ENCODE measurements around the gene S100Z. TPM values are rescaled to one million over a fixed set of nuclear protein-coding genes. Genes with fewer than 3 reads are reported as not detected.

The S100Z gene
- total and polyA plus RNA-seq, 2 of the 8 experiments (the other 6 are each of a cell fraction or from before 2014, with no cell fraction given) = 0.30 TPM; not detected in 1

DNA sequence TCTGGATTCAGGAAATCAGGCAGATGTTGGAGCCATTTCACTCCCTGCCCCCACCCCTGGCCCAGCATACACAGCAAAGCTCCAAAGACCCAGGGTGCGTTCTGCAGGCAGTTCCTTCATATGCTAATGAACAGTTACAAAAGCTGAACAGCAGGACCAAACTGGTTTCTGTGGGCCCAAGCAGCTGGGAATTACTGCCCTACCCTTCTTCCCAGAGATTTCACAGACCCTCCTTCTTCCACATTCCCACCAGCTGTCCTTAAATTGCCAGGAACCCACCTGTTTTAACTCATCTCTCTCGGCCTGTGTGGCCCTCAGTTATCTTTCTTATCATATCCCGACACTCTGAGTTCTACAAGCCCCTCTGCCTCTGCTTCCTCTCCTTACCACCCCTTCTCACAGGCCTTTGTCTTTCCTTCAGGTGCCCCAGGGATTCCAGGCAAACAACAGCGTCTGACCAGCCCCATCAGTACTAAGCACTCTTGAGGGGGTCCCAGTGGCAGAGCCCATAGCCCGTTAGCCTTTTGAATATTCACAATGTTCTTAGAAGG is 41.6 kb upstream of the S100Z start (continued):
- TF ChIP-seq EP300 (IDR thresholded peaks at IDR 0.05; ENCODE audit: borderline replicate concordance in 1 of 2, low read depth in 2 of 2, low read length in 2 of 2) (peak in 1 of 2 experiments; percentile 93; a peak in 1 of 3 replicates), POLR2AphosphoS5 (IDR thresholded peaks at IDR 0.05; ENCODE audit: low read depth, low read length) (no peak; the same call in 1 of the 2 replicates), JUN (IDR thresholded peaks at IDR 0.05; ENCODE audit: low read depth, low read length) (0 out of 2 replicates have a peak, but pooled peaks have one; percentile 3), SAP30 (IDR thresholded peaks at IDR 0.05; ENCODE audit: insufficient read depth, insufficient replicate concordance, low read length) (no peak), CREB1 (IDR thresholded peaks at IDR 0.05) (0 out of 2 replicates have a peak, but pooled peaks have one; percentile 14), CHD1 (IDR thresholded peaks at IDR 0.05; ENCODE audit: low read depth, low read length) (no peak), TBP (IDR thresholded peaks at IDR 0.05; ENCODE audit: low read depth, low read length) (no peak; the same call in 1 of the 2 replicates), CHD2 (IDR thresholded peaks at IDR 0.05; ENCODE audit: low read length) (peak; percentile 58), CTBP2 (IDR thresholded peaks at IDR 0.05; ENCODE audit: borderline replicate concordance, insufficient read depth, insufficient read length, low read length) (no peak), BCL11A (IDR thresholded peaks at IDR 0.05; ENCODE audit: low read depth in 2 of 2, low read length in 2 of 2) (peak in 1 of 2 experiments; percentile 4), TAF7 (optimal IDR thresholded peaks at IDR 0.05; ENCODE audit: borderline replicate concordance, low read depth, low read length) (peak; percentile 29), KDM5A (IDR thresholded peaks at IDR 0.05; ENCODE audit: low read length) (no peak), RBBP5 (IDR thresholded peaks at IDR 0.05; ENCODE audit: borderline replicate concordance, low read depth, low read length) (peak; percentile 90), NANOG (IDR thresholded peaks at IDR 0.05; ENCODE audit: insufficient read depth, low read depth, low read length, poor library complexity, severe bottlenecking) (peak; percentile 71), NRF1 (IDR thresholded peaks at IDR 0.05; ENCODE audit: low read depth, low read length) (no peak), GABPA (IDR thresholded peaks at IDR 0.05; ENCODE audit: borderline replicate concordance, insufficient read depth, low read length) (no peak), SP2 (IDR thresholded peaks at IDR 0.05; ENCODE audit: low read length) (no peak)
- TF ChIP-seq, protein P1, sequence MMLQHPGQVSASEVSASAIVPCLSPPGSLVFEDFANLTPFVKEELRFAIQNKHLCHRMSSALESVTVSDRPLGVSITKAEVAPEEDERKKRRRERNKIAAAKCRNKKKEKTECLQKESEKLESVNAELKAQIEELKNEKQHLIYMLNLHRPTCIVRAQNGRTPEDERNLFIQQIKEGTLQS (IDR thresholded peaks at IDR 0.05; ENCODE audit: insufficient read depth, low read depth, low read length) = no peak
- TF ChIP-seq, protein P2, sequence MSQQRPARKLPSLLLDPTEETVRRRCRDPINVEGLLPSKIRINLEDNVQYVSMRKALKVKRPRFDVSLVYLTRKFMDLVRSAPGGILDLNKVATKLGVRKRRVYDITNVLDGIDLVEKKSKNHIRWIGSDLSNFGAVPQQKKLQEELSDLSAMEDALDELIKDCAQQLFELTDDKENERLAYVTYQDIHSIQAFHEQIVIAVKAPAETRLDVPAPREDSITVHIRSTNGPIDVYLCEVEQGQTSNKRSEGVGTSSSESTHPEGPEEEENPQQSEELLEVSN (IDR thresholded peaks at IDR 0.05) = no peak
